GM12891 (cell line): Measurements from ENCODE around the gene LRRC26.
"Not testable (repeated sequence)": the region's sequence is repeated elsewhere in the genome, so short reads cannot be mapped to it uniquely, and the experiment has no call there.

Source experiments
- DNase-seq: peaks from one replicate; pipeline ENCODE4 v3.0.0; 2011; ENCODE audit warnings: low spot score; ENCODE audit not compliant: insufficient read length
- FAIRE-seq: peaks from 2 replicates; lab custom pipeline; 2011; peaks lifted over from hg19 to GRCh38; lab: Jason Lieb, UNC
- PAX5 ChIP-seq: IDR thresholded peaks from 2 replicates; pipeline ENCODE4 v1.6.1; 2011; ENCODE audit warnings: low read length, moderate library complexity, mild to moderate bottlenecking; ENCODE audit not compliant: insufficient read depth, severe bottlenecking
- POLR2A ChIP-seq: IDR thresholded peaks from 2 replicates; pipeline ENCODE4 v1.6.1; 2011; ENCODE audit warnings: low read depth, low read length, control low read depth
- POLR2AphosphoS5 ChIP-seq: IDR thresholded peaks from 2 replicates; pipeline ENCODE4 v1.6.1; 2011; ENCODE audit warnings: low read depth, low read length, control low read depth
- POU2F2 ChIP-seq: IDR thresholded peaks from 2 replicates; pipeline ENCODE4 v1.6.1; 2011; ENCODE audit warnings: low read depth, mild to moderate bottlenecking, control low read depth, low read length, moderate library complexity
- SPI1 ChIP-seq: IDR thresholded peaks from 2 replicates; pipeline ENCODE4 v1.6.1; 2011; ENCODE audit warnings: low read depth, low read length, control low read depth
- TAF1 ChIP-seq: IDR thresholded peaks from 2 replicates; pipeline ENCODE4 v1.6.1; 2011; ENCODE audit warnings: low read depth, low read length, control low read depth

LRRC26 gene

GRCh38 chr9:137138058-137138721 lies 31.7 kb downstream of the LRRC26 start:
- no peak for FAIRE-seq
- TF ChIP-seq TAF1 (no peak), POLR2A (no peak), POLR2AphosphoS5 (no peak), SPI1 (no peak), POU2F2 (no peak), PAX5 (no peak)
- no peak for DNase-seq

GRCh38 chr9:137136881-137137607 lies 32.8 kb downstream of the LRRC26 start:
- no peak for TF ChIP-seq POLR2AphosphoS5
- no peak for TF ChIP-seq SPI1
- no peak for TF ChIP-seq PAX5
- no peak for TF ChIP-seq TAF1
- FAIRE-seq (no peak), DNase-seq (no peak)

GRCh38 chr9:137136261-137136880 lies 33.5 kb downstream of the LRRC26 start:
- FAIRE-seq (no peak), DNase-seq (no peak)
- TF ChIP-seq TAF1 = no peak
- TF ChIP-seq POU2F2 = no peak
- TF ChIP-seq POLR2A = no peak
- no peak for TF ChIP-seq SPI1
- TF ChIP-seq PAX5 = no peak
- no peak for TF ChIP-seq POLR2AphosphoS5

DNA sequence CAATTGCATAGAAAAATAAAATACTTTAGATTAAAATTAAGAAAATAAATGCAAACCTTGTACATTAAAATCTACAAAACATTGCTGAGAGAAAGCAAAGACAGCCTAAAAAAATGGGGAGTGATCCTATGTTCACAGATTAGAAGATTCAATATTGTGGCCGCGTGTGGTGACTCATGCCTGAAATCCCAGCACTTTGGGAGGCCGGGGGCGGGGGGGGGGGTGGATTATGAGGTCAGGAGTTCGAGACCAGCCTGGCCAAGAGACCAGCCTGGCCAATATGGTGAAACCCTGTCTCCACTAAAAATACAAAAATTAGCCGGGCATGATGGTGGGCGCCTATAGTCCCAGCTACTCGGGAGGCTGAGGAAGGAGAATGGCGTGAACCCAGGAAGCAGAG lies 34.7 kb downstream of the LRRC26 start:
- FAIRE-seq, DNase-seq: not testable (repeated sequence)

GRCh38 chr9:137134191-137134590 lies 35.7 kb downstream of the LRRC26 start:
- no peak for TF ChIP-seq TAF1
- TF ChIP-seq POU2F2 = no peak
- TF ChIP-seq POLR2AphosphoS5 = no peak
- no peak for TF ChIP-seq SPI1
- no peak for TF ChIP-seq POLR2A
- no peak for TF ChIP-seq PAX5
- DNase-seq (no peak), FAIRE-seq (no peak)

GRCh38 chr9:137130176-137130755 lies 39.6 kb downstream of the LRRC26 start:
- FAIRE-seq (peak; percentile 41), DNase-seq (no peak)

GRCh38 chr9:137129456-137130175 lies 40.2 kb downstream of the LRRC26 start:
- peak; percentile 94 for DNase-seq
- FAIRE-seq = peak; percentile 100
- TF ChIP-seq PAX5 = no peak
- peak; percentile 9; the same call in 1 of the 2 replicates for TF ChIP-seq POU2F2
- TF ChIP-seq POLR2A = peak; percentile 65
- no peak for TF ChIP-seq SPI1
- TF ChIP-seq POLR2AphosphoS5 = peak; percentile 52; the same call in 1 of the 2 replicates
- peak; percentile 94 for TF ChIP-seq TAF1

More at GRCh38 chr9:137130176-137130755, 39.6 kb downstream of the LRRC26 start:
- TF ChIP-seq POU2F2 (no peak), TAF1 (no peak), PAX5 (no peak), POLR2AphosphoS5 (no peak)

DNA sequence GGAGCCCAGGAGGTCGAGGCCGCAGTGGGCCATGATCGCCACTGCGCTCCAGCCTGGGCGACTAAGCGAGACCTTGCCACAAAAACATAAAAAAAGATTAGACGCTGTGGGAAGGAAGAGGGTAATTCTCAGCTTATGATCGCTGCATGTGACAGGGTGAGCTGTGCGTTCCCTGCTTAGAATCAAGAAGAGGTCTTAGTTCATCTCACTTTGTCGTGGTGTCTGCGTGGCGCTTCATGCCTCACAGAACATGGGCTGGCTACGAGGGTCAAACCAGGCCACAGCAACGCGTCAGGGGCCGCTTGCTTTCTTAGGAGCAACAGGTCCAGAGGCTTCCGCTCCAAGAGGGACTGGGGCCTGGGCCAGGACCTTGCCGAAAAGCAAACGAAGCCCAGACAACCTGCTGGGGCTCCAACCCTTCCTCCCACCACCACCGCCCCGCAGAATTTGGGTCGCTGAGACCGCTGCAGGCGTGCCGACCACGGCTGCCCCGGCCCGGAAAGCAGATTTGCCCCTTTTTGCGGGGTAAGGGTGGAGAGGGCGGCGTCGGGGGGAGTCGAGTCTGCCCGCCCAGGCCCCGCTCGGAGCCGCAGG lies 40.9 kb downstream of the LRRC26 start:
- FAIRE-seq (peak; percentile 52), DNase-seq (no peak)
- TF ChIP-seq POLR2A (no peak), POU2F2 (no peak), PAX5 (no peak), POLR2AphosphoS5 (no peak), TAF1 (no peak), SPI1 (no peak)

GRCh38 chr9:137128158-137128861 lies 41.5 kb downstream of the LRRC26 start:
- TF ChIP-seq POLR2AphosphoS5 = no peak
- no peak for TF ChIP-seq POU2F2
- TF ChIP-seq SPI1 = no peak
- TF ChIP-seq TAF1 = no peak
- TF ChIP-seq POLR2A = no peak
- no peak for TF ChIP-seq PAX5
- DNase-seq = no peak
- FAIRE-seq = no peak
